Natural killer cell treated with Interleukin-12 subunit alpha and Interleukin-12 subunit beta and Interleukin-15 and Interleukin-18, amount 100 ng/mL, for 72 hours (primary cell): ENCODE data around the gene BAIAP3. TPM values are rescaled to one million over a fixed set of nuclear protein-coding genes. Genes with fewer than 3 reads are reported as not detected.

Experiments
- ATAC-seq, 2 donors: fragments of 150-1000 bp; cut with Tn5 transposase in 1 of 2; sonication (Bioruptor Pico), chemical (Tn5 transposase) in 1 of 2; 2 replicates each; pipeline ENCODE4 v1.10.0; 2021
- DNase-seq: peaks from one replicate; pipeline ENCODE4 v3.0.0; 2022; ENCODE audit warnings: low spot score
- H3K27ac Mint-ChIP-seq, 2 donors: 1 replicate in 1 of 2; 2 replicates in 1 of 2; pipeline ENCODE4 v1.8.0; 2022; ENCODE audit warnings: mixed read lengths in 2 of 2, mild to moderate bottlenecking in 1 of 2, moderate library complexity in 1 of 2
- H3K27me3 Mint-ChIP-seq, 2 donors: 1 replicate in 1 of 2; 2 replicates in 1 of 2; pipeline ENCODE4 v1.8.0; 2022; ENCODE audit warnings: mixed read lengths in 2 of 2
- H3K36me3 Mint-ChIP-seq: one replicate; pipeline ENCODE4 v1.8.0; 2022; ENCODE audit warnings: mixed read lengths
- H3K4me1 Mint-ChIP-seq, 2 donors: 1 replicate in 1 of 2; 2 replicates in 1 of 2; pipeline ENCODE4 v1.8.0; 2022; ENCODE audit warnings: low read depth in 2 of 2, mixed read lengths in 2 of 2, mild to moderate bottlenecking in 1 of 2
- H3K4me3 Mint-ChIP-seq: one replicate; pipeline ENCODE4 v1.8.0; 2022; ENCODE audit warnings: mixed read lengths
- H3K9me3 Mint-ChIP-seq: 2 replicates; pipeline ENCODE4 v1.8.0; 2022; ENCODE audit warnings: mixed read lengths
- total RNA-seq, 2 donors: library from RNA; stranded (reverse); gene quantifications; one replicate each; pipeline ENCODE4 v1.2.3, GENCODE V29; 2022

Gene BAIAP3
- total RNA-seq, 2 donors from 2014 or later = 0.17 to 0.31 TPM

DNA sequence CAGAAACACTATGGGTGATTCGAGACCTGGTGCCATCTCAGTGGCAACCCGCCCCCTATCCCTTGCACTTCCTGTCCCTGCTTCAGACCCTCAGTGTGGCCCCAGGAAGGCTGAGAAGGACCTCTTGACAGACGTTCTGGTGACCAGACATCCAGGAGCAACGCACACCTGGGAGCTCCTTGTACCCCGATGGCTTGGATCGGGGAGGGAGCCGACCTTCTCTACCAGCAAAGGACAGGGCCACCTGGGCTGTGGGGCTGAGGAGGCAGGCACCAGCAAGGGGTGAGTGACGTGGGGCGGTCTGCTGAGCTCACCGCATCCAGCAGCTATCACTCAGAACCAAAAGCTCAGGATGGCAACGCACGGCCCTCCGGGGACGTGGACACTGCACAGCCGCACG is 53.9 kb downstream of the BAIAP3 start:
- ATAC-seq (peak; percentile 15 to 21), DNase-seq (peak; percentile 59)
- H3K9me3 Mint-ChIP-seq = no peaks in the 10 kb centered on the region
- no peaks in the 10 kb centered on the region for H3K27me3 Mint-ChIP-seq
- H3K4me1 Mint-ChIP-seq = no peaks in the 10 kb centered on the region
- H3K27ac Mint-ChIP-seq = no peak overlapping the region
- H3K36me3 Mint-ChIP-seq = no peaks in the 10 kb centered on the region
- no peak overlapping the region for H3K4me3 Mint-ChIP-seq

DNA sequence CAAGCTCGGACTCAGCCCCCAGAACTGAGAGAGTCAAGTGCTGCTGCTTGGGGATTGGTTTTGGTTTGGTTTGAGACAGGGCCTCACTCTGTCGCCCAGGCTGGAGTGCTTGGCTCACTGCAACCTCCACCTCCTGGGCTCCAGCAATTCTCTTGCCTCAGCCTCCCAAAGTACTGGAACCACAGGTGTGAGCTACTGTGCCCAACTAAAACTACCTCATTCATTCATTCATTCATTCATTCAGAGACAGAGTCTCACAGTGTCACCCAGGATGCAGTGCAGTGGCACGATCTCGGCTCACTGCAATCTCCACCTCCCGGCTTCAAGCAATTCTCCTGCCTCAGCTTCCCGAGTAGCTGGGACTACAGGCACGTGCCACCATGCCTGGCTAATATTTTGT is 56.3 kb downstream of the BAIAP3 start:
- no peaks in the 10 kb centered on the region for H3K36me3 Mint-ChIP-seq
- H3K27ac Mint-ChIP-seq = no peak overlapping the region

DNA sequence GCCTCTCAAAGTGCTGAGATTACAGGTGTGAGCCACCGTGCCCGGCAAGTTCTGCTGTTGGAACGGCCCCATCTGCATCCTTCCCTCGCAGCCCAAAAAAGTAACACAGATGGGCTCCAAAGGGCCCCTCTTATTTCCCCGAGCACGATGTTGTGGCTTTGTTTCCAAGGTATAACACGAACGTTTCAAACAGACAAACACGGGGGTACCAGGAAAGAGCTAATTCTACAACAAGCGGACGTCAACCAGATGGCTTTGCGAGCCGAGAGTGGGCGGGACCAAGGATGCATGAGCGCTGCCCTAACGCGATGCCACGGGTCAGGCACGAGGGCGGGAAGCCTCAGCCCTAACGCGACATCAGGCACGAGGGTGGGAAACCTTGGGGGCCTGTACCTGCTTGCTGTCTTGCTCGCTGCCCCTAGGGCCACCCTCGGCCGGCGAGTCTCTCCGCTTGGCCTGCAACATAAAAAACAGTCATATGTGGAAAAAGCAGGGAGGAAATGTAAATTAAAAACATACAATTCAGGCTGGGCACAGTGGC is 56.9 kb downstream of the BAIAP3 start:
- H3K4me1 Mint-ChIP-seq = no peaks in the 10 kb centered on the region
- H3K4me3 Mint-ChIP-seq = no peak overlapping the region
- no peaks in the 10 kb centered on the region for H3K27me3 Mint-ChIP-seq
- DNase-seq (no peak), ATAC-seq (no peak)
- H3K9me3 Mint-ChIP-seq = no peaks in the 10 kb centered on the region
- no peak overlapping the region for H3K27ac Mint-ChIP-seq
- no peaks in the 10 kb centered on the region for H3K36me3 Mint-ChIP-seq

More for the DNA sequence above, 56.3 kb downstream of the BAIAP3 start:
- ATAC-seq (no peak), DNase-seq (no peak)
- Mint-ChIP-seq H3K4me3 (no peak overlapping the region), H3K9me3 (no peaks in the 10 kb centered on the region), H3K4me1 (no peaks in the 10 kb centered on the region), H3K27me3 (no peaks in the 10 kb centered on the region)

DNA sequence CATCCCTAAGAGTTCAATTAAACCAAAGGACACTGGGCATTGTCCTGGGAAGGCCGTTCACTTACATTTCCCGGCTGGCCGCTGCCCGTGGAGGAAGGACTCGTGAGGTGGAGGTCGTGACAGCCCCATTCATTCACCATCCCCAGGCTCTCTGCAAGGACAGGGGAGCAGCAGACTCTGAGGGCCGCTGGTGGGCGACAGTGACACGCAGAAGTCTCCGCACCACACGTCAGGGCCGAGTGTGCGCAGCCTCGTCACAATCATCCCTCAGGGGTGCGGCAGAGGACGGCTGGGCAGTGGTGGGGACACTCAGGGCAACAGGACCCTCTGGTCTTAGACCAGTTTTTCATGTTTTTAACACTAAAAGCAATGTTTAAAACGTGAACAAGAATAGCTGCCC is 59.4 kb downstream of the BAIAP3 start:
- DNase-seq (no peak), ATAC-seq (no peak)
- Mint-ChIP-seq H3K9me3 (no peaks in the 10 kb centered on the region), H3K27ac (no peak overlapping the region), H3K27me3 (no peaks in the 10 kb centered on the region), H3K4me1 (no peaks in the 10 kb centered on the region), H3K36me3 (no peaks in the 10 kb centered on the region), H3K4me3 (no peak overlapping the region)

DNA sequence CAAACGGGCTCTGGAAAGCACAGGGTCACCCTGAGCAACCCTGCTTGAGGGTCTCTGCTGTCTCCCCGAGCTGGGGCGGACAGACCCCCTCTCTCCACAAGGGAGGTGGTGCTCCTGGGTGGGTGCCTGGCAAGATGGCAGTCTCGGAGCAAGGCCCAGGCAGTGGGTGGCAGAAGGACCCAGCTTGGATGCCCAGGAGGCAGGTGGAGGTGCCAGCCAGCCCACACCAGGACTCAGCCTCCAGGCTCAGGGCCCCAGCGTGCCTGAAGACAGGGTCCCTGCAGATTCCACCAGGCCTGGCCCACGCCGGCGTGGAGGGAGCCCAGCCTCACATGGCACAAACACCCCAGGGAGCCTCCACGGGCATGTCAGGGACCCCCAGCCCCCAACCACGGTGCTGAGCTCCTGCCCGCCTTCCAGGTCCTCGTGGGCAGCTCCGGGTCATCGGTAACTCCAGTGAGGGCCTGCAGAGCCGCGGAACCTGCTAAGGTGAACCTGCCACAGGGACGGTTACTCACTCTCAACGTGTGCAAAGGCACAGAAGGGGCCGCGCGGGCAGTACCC is 60.2 kb downstream of the BAIAP3 start:
- Mint-ChIP-seq H3K27ac (no peak overlapping the region), H3K27me3 (no peaks in the 10 kb centered on the region), H3K4me3 (no peak overlapping the region), H3K9me3 (no peaks in the 10 kb centered on the region), H3K4me1 (no peaks in the 10 kb centered on the region), H3K36me3 (no peaks in the 10 kb centered on the region)
- DNase-seq = no peak
- ATAC-seq = no peak

DNA sequence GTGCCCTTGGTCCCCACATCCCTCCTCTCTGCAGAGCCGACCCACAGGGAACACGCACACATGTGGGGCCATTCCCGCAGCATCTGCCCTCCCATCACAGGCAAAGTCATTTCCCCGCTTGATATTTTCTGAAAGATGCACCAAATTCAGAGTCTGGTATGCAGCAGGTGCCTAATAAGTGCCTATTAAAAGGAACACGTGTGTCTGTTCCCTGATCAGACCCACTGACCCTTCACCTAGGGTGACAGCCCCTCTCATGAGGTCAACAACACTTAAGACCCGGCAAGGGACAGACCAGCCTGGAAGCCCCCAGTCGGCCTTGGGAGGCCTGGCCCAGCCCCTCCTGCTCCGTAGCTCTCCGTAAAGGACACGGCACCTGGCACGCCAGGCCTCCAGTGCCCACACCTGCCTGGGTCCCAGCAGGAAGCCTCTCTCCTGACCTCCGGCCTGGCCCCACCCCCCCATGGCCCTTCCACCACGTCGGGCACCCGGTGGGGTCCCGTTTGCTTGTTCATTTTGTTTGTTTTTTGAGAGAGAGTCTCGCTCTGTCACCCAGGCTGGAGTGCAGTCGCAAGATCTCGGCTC is 61.0 kb downstream of the BAIAP3 start:
- Mint-ChIP-seq H3K27ac (no peak overlapping the region), H3K9me3 (no peaks in the 10 kb centered on the region)
- ATAC-seq = no peak

DNA sequence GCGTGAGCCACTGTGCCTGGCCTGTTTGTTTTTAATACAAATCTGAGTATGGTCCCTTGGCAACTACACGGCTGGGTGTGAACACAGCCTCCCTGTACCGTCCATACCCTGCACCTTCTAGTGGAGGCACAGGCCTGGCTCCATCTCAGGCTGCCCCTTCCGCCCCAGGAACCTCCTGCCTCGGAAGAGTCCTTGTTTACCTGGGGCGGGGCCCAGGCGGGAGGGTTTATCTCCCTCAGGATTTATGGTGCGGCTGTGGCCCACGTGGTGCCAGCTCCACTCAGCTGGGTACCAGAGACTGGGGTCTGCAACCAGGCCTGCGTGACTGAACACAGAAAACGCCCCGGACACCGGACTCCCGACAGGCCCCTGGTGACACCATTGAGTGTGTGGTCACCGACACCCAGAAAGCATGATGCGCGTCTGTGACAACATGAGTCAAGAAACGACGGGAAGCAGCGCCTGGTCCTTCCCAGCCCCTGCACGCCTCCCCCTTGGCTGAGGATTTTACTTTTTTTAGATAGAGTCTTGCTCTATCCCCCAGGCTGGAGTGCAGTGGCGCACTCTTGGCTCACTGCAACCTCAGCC is 62.1 kb downstream of the BAIAP3 start:
- ATAC-seq = no peak
- Mint-ChIP-seq H3K4me1 (no peaks in the 10 kb centered on the region), H3K27me3 (no peaks in the 10 kb centered on the region), H3K9me3 (no peaks in the 10 kb centered on the region), H3K27ac (no peak overlapping the region), H3K36me3 (no peaks in the 10 kb centered on the region), H3K4me3 (no peak overlapping the region)
- no peak for DNase-seq

More for the DNA sequence above, 61.0 kb downstream of the BAIAP3 start:
- Mint-ChIP-seq H3K4me3 (no peak overlapping the region), H3K4me1 (no peaks in the 10 kb centered on the region), H3K27me3 (no peaks in the 10 kb centered on the region), H3K36me3 (no peaks in the 10 kb centered on the region)
- no peak for DNase-seq

DNA sequence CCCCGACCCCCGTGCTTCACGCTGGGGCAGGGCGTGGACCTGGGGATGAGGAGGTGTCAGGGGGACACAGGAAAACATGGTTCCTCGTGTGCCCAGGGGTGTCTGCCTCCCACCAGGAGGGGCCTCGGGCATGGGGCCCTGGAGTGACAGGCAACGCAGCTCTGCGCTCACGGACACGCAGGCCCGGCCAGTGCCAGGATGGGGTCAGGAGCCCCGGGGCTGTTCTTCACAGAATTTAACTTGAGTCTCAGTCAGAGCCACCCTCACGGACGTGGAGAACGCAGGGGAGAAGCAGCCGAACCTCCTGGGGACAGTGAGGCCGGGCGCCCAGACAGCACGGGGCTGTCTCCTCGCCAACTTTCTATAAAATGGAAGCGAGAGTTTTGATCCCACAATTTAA is 64.3 kb downstream of the BAIAP3 start:
- Mint-ChIP-seq H3K27ac (no peak overlapping the region), H3K36me3 (no peaks in the 10 kb centered on the region), H3K9me3 (no peaks in the 10 kb centered on the region), H3K4me1 (peaks cover 0 to 3% of the 10 kb centered on the region in 2 donors), H3K4me3 (no peak overlapping the region), H3K27me3 (no peaks in the 10 kb centered on the region)
- ATAC-seq (no peak), DNase-seq (no peak)

DNA sequence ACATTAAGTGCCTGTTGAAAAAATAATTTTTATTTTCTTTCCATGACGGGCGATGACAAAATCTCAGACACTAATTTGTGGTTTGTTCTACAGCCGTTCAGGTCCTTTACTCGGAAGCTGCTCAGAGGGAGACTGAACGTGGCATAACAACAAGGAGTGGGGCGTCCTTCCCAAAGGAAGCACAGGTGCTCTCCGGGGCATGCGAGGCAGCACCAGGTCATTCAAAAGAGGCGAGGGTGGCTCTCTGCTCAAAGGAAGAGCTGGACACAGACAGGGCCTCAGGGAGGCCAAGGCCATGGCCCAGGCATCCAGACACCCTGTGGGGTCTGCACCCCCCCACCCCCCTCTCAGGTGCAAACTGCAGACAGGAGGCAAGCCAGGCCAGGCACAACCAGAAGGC is 64.9 kb downstream of the BAIAP3 start:
- Mint-ChIP-seq H3K4me1 (peaks cover 0 to 5% of the 10 kb centered on the region in 2 donors), H3K4me3 (no peak overlapping the region), H3K27ac (no peak overlapping the region), H3K9me3 (no peaks in the 10 kb centered on the region), H3K36me3 (no peaks in the 10 kb centered on the region), H3K27me3 (no peaks in the 10 kb centered on the region)
- DNase-seq (no peak), ATAC-seq (no peak)

Other genes starting within 250 kb of the BAIAP3 start
- gene C1QTNF8, start 237.4 kb upstream of the BAIAP3 start, total RNA-seq = not detected
- under 1 TPM; 0.21 to 0.31 TPM for gene CACNA1H, start 180.5 kb upstream of the BAIAP3 start, total RNA-seq
- gene TPSG1, start 108.4 kb upstream of the BAIAP3 start, total RNA-seq = 1 to 10 TPM in 1 of 2 donors, not detected in 1; 1.3 TPM
- gene TPSB2, start 103.5 kb upstream of the BAIAP3 start, total RNA-seq = 1 to 10 TPM in 1 of 2 donors, not detected in 1; 1.0 TPM
- gene TPSAB1, start 92.9 kb upstream of the BAIAP3 start, total RNA-seq = 1 to 10 TPM in 1 of 2 donors, not detected in 1; 6.6 TPM
- gene TPSD1, start 77.6 kb upstream of the BAIAP3 start, total RNA-seq = not detected
- gene UBE2I, start 24.0 kb upstream of the BAIAP3 start, total RNA-seq = 100 to 1,000 TPM; 202 to 246 TPM
- 100 to 1,000 TPM in 1 of 2 donors, 10 to 100 TPM in 1; 57.4 to 108 TPM for gene TSR3, start 18.2 kb downstream of the BAIAP3 start, total RNA-seq
- 10 to 100 TPM; 36.1 to 38.9 TPM for gene GNPTG, start 18.3 kb downstream of the BAIAP3 start, total RNA-seq
- gene UNKL, start 81.1 kb downstream of the BAIAP3 start, total RNA-seq = 10 to 100 TPM; 25.4 to 72.1 TPM
- gene UQCC4, start 87.1 kb downstream of the BAIAP3 start, total RNA-seq = 10 to 100 TPM; 18.4 to 31.1 TPM
- gene PERCC1, start 97.4 kb downstream of the BAIAP3 start, total RNA-seq = 1 to 10 TPM in 1 of 2 donors, under 1 TPM in 1; 0.98 to 1.2 TPM
- gene CCDC154, start 110.9 kb downstream of the BAIAP3 start, total RNA-seq = 1 to 10 TPM in 1 of 2 donors, under 1 TPM in 1; 0.38 to 3.6 TPM
- 10 to 100 TPM; 52.2 to 73.5 TPM for gene CLCN7, start 141.4 kb downstream of the BAIAP3 start, total RNA-seq
- gene PTX4, start 155.3 kb downstream of the BAIAP3 start, total RNA-seq = under 1 TPM in 1 of 2 donors, not detected in 1; 0.39 TPM
- 100 to 1,000 TPM in 1 of 2 donors, 10 to 100 TPM in 1; 55.5 to 156 TPM for gene TELO2, start 159.7 kb downstream of the BAIAP3 start, total RNA-seq
- 10 to 100 TPM in 1 of 2 donors, 1 to 10 TPM in 1; 2.8 to 10.7 TPM for gene TMEM204, start 200.0 kb downstream of the BAIAP3 start, total RNA-seq